Spleen (tissue), 11 donors: ENCODE data around the gene LPP. TPM values are rescaled to one million over a fixed set of nuclear protein-coding genes. Genes with fewer than 3 reads are reported as not detected.

ENCODE experiments used
- DNase-seq: peaks from one replicate; pipeline ENCODE4 v3.0.0-alpha.2; 2020
- H3K27ac ChIP-seq, 8 donors: fragments of 200-600 bp; sonication (generic) in 7 of 8; 1 replicate in 4 of 8; 2 replicates in 4 of 8; pipeline versions ENCODE4 v1.5.0 to v1.8.0; 2016 to 2021; ENCODE audit warnings: inconsistent platforms in 4 of 8, mild to moderate bottlenecking in 4 of 8, moderate library complexity in 1 of 8
- H3K27me3 ChIP-seq, 7 donors: fragments of 200-600 bp; sonication (generic) in 6 of 7; replicated peaks in 1 of 7; 1 replicate in 4 of 7; 2 replicates in 3 of 7; pipeline versions ENCODE4 v1.5.0 to v1.8.0; 2016 to 2021; ENCODE audit warnings: inconsistent platforms in 3 of 7, mild to moderate bottlenecking in 1 of 7
- H3K36me3 ChIP-seq, 6 donors: fragments of 200-600 bp; sonication (generic) in 5 of 6; 1 replicate in 4 of 6; 2 replicates in 2 of 6; pipeline versions ENCODE4 v1.5.0 to v1.8.0; 2016 to 2021; ENCODE audit warnings: inconsistent platforms in 2 of 6
- H3K4me1 ChIP-seq, 6 donors: fragments of 200-600 bp; sonication (generic) in 5 of 6; 1 replicate in 3 of 6; 2 replicates in 3 of 6; pipeline versions ENCODE4 v1.5.0 to v1.8.0; 2016 to 2021; ENCODE audit warnings: inconsistent platforms in 3 of 6
- H3K4me3 ChIP-seq, 8 donors: fragments of 200-600 bp; sonication (generic) in 7 of 8; 1 replicate in 4 of 8; 2 replicates in 4 of 8; pipeline versions ENCODE4 v1.5.0 to v1.8.0; 2016 to 2021; ENCODE audit warnings: inconsistent platforms in 4 of 8, mild to moderate bottlenecking in 4 of 8, moderate library complexity in 2 of 8
- H3K9me3 ChIP-seq, 8 donors: fragments of 200-600 bp; sonication (generic) in 7 of 8; 1 replicate in 4 of 8; 2 replicates in 4 of 8; pipeline versions ENCODE4 v1.5.0 to v1.8.0; 2016 to 2021; ENCODE audit warnings: inconsistent platforms in 4 of 8
- CTCF ChIP-seq, 11 experiments: fragments of 200-600 bp in 7 of 11; fragments of 450-650 bp in 4 of 11; sonication (generic) in 4 of 11; IDR thresholded peaks in 8 of 11; conservative IDR thresholded peaks in 3 of 11; 1 replicate in 7 of 11; 2 replicates in 4 of 11; pipeline versions ENCODE4 v1.4.0 to v1.8.0; 2016 to 2021; ENCODE audit warnings: antibody characterized with exemption in 11 of 11, inconsistent platforms in 4 of 11, mild to moderate bottlenecking in 1 of 11
- POLR2A ChIP-seq, 3 donors: fragments of 450-650 bp; IDR thresholded peaks; one replicate each; pipeline ENCODE4 v1.5.1; 2017; ENCODE audit warnings: antibody characterized with exemption in 3 of 3, mild to moderate bottlenecking in 1 of 3
- POLR2AphosphoS5 ChIP-seq, 3 donors: sonication (generic); formaldehyde crosslinking; IDR thresholded peaks; one replicate each; pipeline ENCODE4 v1.5.1; 2017; ENCODE audit warnings: antibody characterized with exemption in 3 of 3
- WGBS, 5 donors: extraction: QIAGEN DNeasy Blood & Tissue Kit in 3 of 5; methylation state at CpG; one replicate each; pipeline versions ENCODE4 v1.1.5 to v1.1.7; 2013 to 2018; 5-methylcytosine and 5-hydroxymethylcytosine counted together
- intact Hi-C: fragments of 100-400 bp; cut with DNase I; formaldehyde crosslinking; loops from one replicate; pipeline ENCODE4 v1.15.0; 2023; ENCODE audit warnings: low total_unique reads
- polyA plus RNA-seq, 3 donors: library from polyadenylated mRNA; stranded (reverse); fragments of 200-250 nt; gene quantifications; one replicate each; pipeline ENCODE4 v1.2.1, GENCODE V29; 2013
- total RNA-seq, 7 donors: library from RNA; depleted of rRNA in 3 of 7; stranded (reverse); fragments of >200 nt in 3 of 7; fragmentation: NEBNext Ultra II Directional in 4 of 7; extraction: Animal tissue kit (Norgen Biotek cat#: 25700) in 4 of 7; gene quantifications; one replicate each; pipeline versions ENCODE4 v1.1.0 to v1.2.1, GENCODE V29; 2016 to 2021
- donor health status: healthy with polysubstance abuse.
- donor health status: DM: no; HTN: no; CAD: no; lungs with moderate emphysema.
- donor health status: DM: no; HTN: no; CAD: no.
- donor health status: Bipolar disorder and iron deficiency.
- donor health status: healthy.
- donor health status: DM: no; HTN: no; CAD: no.
- donor health status: DM: yes; HTN: yes; CAD: no.

The LPP gene
- total and polyA plus RNA-seq, 10 donors = 2.4 to 270 (median 156) TPM

- no peak for TF ChIP-seq POLR2AphosphoS5 (IDR thresholded peaks at IDR 0.05)
- WGBS, 5 donors = 67 to 72% (median 71%) methylated on average over 11 of the region's 11 CpGs
- intact Hi-C loops = no loop called here
- Histone ChIP-seq H3K36me3 (no peaks in the 10 kb centered on the region), H3K27ac (peak overlapping the region in 4 of 8 donors; percentile 27 to 52 (median 45)), H3K4me1 (peaks cover 4 to 35% (median 19%) of the 10 kb centered on the region in 6 donors), H3K27me3 (no peaks in the 10 kb centered on the region), H3K4me3 (peak overlapping the region in 1 of 8 donors; percentile 6), H3K9me3 (no peaks in the 10 kb centered on the region)
- DNase-seq = no peak
Measured at GRCh38 chr3:188339410-188340295, 185.7 kb downstream of the LPP start.

DNA sequence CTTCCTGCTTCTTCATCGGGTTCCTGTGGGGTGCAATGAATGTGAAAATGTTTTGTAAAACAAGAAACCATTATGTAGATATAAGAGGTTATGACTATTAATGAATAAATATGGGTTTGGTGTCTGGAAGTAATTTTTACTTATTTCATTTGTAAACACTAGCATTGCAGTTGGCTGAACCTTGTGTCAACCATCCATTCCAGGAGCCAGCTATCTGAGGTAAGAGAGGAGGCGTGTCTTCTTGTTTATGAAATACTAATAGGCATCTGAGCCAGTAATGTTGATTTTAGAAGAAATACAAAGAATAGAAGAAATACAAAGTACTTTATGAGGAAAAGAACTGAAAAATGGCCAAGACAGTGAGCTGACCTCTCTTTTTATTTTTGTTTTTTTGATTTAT lies 187.5 kb downstream of the LPP start:
- no peak overlapping the region for H3K4me3 ChIP-seq
- H3K9me3 ChIP-seq = no peaks in the 10 kb centered on the region
- intact Hi-C loops = no loop called here
- TF ChIP-seq POLR2AphosphoS5 (IDR thresholded peaks at IDR 0.05) (no peak), POLR2A (IDR thresholded peaks at IDR 0.05) (no peak), CTCF (IDR thresholded peaks at IDR 0.05 in 8 of 11, conservative IDR thresholded peaks at IDR 0.05 in 3 of 11) (no peak)
- H3K27ac ChIP-seq = no peak overlapping the region
- peaks cover 4 to 48% (median 22%) of the 10 kb centered on the region in 6 donors for H3K4me1 ChIP-seq
- 76 to 88% (median 82%) methylated on average over 2 of the region's 2 CpGs for WGBS, 5 donors
- DNase-seq = no peak
- no peaks in the 10 kb centered on the region for H3K27me3 ChIP-seq
- no peaks in the 10 kb centered on the region for H3K36me3 ChIP-seq

DNA sequence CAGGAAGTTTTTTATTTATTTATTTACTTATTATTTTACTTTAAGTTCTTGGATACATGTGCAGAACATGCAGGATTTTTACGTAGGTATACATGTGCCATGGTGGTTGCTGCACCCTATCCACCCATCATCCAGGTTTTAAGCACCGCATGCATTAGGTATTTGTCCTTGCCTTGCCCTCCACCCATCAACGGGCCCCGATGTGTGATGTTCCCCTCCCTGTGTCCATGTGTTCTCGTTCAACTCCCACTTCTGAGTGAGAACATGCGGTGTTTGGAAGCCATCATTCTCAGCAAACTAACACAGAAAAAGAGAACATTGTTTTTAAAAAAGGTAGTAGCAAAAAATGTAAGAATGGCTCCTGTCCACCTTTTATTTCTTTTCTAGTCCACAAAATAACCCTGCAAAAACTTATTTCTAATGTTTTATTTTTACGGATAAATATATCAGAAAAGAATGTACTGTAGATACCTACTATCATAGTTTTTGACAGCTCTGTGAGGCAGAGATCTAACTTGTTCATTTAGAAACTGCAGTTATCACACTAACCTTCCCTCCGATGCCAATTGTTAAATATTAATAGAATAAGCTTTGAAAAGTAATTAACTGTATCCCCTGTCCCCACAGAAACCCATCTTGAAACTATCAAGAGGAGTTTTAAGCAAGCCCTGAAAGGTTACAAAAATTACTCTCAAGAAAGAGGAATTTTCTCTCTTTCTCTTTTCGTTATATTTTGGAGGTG lies 189.2 kb downstream of the LPP start:
- 87 to 93% (median 93%) methylated on average over 9 of the region's 9 CpGs for WGBS, 5 donors
- Histone ChIP-seq H3K27me3 (no peaks in the 10 kb centered on the region), H3K9me3 (no peaks in the 10 kb centered on the region), H3K27ac (no peak overlapping the region), H3K36me3 (no peaks in the 10 kb centered on the region), H3K4me1 (peaks cover 4 to 47% (median 27%) of the 10 kb centered on the region in 6 donors), H3K4me3 (no peak overlapping the region)
- TF ChIP-seq POLR2A (IDR thresholded peaks at IDR 0.05) = no peak
- TF ChIP-seq CTCF (IDR thresholded peaks at IDR 0.05 in 8 of 11, conservative IDR thresholded peaks at IDR 0.05 in 3 of 11) = no peak
- no peak for TF ChIP-seq POLR2AphosphoS5 (IDR thresholded peaks at IDR 0.05)
- DNase-seq = no peak
- intact Hi-C loops = no loop called here

- Histone ChIP-seq H3K27me3 (no peaks in the 10 kb centered on the region), H3K4me1 (peaks cover 4 to 47% (median 32%) of the 10 kb centered on the region in 6 donors), H3K9me3 (no peaks in the 10 kb centered on the region), H3K36me3 (no peaks in the 10 kb centered on the region), H3K27ac (no peak overlapping the region), H3K4me3 (no peak overlapping the region)
- intact Hi-C loops = no loop called here
- DNase-seq = no peak
- 87 to 95% (median 90%) methylated on average over 5 of the region's 5 CpGs for WGBS, 5 donors
- TF ChIP-seq POLR2AphosphoS5 (IDR thresholded peaks at IDR 0.05) (no peak), POLR2A (IDR thresholded peaks at IDR 0.05) (no peak), CTCF (IDR thresholded peaks at IDR 0.05 in 8 of 11, conservative IDR thresholded peaks at IDR 0.05 in 3 of 11) (no peak)
Measured at GRCh38 chr3:188343894-188344293, 189.9 kb downstream of the LPP start.
